Stimulated activated CD8-positive, alpha-beta memory T cell treated with anti-CD3 and anti-CD28 coated beads, Interleukin-15, amount 100 ng/mL, for 1 hour (primary cell): ENCODE results near the gene PPP1R15B.
A peak's percentile ranks its signal among the peaks of the same experiment; 100 is the strongest.
"Not testable (repeated sequence)": the region's sequence is repeated elsewhere in the genome, so short reads cannot be mapped to it uniquely, and the experiment has no call there.

Experiments used
- DNase-seq: peaks from one replicate; pipeline ENCODE4 v3.0.0-alpha.2; 2020; ENCODE audit warnings: low read depth

PPP1R15B gene

DNA sequence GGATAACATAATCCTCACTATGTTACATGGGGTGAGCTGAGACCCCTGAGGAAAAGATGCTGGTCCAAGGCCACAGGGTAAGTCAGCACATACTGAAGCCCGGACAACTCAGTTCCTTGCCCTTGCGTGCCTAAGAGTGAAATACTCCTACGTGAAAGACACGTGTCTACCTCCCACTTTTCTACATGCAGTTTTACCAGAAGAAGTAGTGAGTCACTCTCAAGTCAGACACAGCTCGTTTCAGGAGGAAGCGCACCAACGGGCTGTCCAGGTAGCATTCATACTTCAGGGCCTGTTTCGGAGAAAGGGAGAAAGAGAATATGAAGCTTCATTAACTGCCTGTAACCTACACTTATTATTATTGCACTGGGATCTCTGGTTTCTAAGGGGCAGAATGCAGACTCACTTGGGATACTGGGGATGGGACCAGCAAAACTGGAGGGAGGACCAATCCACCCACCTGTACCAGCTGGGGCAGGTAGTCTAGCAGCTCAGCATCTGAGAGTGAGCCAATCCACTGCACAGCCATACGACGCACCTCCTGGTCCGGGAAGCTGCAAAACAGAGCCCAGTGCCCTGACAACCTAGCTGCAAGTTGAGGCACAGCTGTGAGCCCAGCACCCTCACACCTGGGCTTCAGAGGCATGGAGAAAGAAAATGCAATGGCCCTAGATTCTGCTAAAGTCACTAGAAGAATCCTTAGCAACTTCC is 32.4 kb upstream of the PPP1R15B start:
- no peak for DNase-seq

DNA sequence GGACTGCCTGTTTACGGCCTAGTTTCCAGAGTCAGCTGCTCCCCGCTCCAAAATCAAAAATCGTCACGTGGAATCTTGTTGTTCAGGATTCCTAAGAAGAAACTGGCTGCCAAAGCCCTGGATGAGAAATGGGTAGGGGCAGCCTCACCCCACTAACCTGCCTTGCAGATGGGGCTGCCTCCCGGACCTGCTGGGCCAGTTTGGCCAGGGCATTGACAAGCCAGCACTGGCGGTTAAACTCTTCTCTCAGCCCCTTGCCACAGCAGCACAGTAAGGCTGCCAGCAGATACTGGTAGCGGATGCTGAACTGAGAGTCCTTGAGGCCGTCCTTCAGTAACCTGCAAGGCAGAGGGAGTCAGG is 31.6 kb upstream of the PPP1R15B start:
- DNase-seq = no peak

DNA sequence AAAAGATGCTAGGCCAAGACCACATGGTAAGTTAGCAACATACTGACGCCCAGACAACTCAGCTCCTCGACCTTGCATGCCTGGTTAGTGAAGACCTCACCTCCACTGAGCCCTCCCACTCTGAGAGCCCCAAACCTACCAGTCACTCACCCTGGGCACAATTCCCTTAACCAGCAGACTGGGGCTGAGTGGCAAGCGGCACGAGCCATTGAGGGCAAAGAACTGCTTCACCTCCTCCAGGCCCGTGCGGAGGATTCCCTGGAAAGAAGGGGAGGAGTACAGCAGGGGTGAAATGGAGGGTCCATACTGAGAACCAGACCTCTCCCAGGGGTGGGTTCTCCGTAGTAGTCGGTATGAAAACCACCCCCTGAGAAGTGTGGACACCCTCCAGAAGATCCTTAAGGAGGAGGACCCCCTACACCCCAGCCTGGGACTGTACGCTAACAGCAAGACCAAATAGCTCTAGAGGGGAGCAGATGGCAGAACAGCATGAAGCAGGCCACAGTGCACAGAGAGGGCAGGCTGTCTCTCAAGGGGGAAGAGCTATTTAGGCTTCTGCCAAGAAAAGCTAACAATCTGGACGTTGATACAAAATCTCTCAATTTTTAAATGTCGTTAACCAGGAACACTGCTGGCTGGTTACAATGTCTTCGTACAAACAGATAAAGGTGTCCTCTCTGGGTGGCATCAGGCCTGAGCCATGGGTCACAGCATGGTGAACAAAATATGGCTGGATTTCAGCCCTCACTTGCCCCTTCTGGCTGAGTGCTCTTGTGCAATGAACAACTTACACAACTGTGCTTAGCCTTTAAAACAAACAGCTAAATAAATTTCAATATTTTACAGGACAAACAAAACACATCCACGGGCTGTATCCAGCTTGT is 31.0 kb upstream of the PPP1R15B start:
- DNase-seq = no peak

DNA sequence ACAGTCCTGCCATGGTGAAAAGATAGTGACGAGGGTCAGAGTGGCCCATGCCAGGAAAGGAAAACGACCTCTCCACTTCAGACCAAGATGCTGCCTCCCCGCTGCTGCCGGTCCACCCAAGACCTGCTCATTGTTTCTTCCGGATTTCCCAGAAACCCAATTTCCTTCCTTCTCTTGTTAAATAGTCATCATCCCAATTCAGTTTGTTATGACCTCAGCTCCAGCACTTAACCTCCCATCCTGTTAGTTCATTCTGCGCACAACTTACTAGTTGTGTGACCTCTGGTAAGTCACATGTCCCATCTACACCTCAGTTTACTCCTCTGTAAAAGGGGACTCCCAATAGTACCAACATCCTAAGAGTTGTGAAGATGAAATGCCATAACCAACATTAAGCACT is 29.9 kb upstream of the PPP1R15B start:
- no peak for DNase-seq

DNA sequence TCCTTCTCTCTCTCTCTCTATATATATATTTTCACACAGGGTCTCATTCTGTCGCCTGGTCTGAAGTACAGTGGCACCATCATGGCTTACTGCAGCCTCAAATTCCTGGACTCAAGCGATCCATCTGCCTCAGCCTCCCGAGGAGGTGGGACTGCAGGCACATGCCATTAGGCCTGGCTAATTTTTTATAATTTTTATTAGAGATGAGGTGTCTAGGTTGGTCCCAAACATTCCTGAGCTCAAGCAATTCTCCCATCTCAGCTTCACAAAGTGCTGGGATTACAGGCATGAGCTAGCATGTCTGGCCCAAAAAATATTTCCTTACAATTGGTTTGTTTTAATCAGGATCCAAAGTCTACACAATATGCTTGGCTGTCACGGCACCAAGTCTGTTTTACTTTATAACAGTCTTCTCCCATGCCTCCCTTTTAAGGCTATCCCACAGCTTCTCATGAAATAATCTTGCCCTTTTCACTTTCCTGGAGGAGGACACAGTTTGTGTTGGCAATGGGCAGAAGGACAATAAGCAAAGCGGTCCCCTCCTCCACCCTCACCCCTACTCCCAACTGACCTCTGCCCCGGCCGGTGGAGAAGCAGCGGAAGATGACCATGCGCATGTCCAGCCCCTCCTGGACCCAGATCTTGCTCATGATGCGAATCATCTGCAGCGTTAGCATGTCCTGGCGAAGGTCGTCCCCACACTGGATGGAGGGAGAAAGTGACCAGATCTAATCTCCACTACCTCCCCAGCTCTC is 28.2 kb upstream of the PPP1R15B start:
- no peak for DNase-seq

DNA sequence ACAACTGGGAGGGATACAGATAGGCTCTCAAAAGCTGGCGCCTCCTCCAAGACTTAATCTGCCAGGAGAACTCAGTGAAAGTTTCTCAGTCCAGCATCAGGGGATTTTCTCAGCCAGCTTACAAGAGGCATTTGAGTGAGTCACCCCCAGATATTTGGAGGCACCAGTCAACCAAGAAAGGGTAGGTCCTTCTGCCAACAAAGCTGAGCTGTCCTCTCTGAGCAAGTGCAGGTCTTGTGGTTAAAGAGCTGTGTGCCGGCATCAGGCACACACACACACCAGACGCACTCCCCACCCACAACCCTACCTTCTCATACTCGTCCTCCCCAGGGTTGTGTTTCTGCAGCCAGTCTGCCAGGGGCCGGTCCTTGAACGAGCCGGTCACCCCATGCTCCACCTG is 27.0 kb upstream of the PPP1R15B start:
- no peak for DNase-seq

DNA sequence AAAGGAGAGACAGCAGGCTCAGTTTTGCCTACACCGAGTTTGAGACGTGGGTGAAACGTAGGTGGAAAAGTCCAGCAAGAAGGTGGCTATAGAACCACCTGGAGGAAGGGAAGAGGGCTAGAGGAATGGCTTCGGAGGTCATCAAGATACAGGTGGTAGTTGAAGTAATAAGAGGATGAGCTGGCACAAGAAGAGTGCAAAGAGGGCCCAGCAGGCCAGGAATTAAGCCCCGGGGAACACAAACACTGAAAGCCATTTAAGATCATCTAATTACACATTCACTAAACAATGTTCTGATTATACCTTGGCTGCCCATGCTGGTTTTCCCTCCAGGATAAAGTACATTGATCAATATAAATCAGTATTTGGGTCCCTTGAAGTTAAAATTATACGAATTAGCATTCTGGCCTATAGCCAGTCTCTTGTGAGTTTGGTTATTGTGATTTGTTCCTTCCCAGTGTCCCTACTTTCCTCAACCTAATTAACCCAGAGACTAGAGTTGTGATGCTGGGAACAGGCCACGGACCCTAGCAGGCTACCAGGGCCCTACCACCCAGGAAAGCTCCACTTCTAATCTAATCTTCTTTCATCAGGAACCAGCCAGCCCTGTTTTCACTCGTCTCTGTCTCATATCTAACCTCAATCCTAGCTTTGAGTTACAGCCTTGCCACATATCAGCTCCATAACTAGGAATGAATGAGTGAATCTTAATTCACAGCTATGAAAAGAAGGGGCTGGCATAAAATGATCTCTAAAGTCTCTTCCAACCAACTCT is 26.4 kb upstream of the PPP1R15B start:
- no peak for DNase-seq

DNA sequence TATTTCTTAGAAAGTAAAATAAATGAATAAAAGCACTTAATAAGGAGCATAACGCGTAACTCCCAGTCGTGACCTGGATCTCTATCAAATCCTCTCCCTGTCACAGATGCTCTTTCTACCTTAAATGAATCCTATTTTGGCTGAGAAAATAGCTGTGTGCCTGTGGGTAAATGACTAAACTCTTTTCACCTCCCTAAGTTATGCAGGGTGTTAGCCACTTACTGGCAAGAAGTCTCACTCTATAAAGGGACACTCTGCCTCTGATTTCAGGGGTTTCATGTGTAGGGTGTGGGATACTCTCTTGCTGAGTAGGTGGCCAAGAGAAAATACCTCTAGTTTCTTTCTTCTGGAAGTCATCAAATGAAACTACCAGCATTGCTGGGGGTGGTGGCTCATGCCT is 24.3 kb upstream of the PPP1R15B start:
- no peak for DNase-seq

DNA sequence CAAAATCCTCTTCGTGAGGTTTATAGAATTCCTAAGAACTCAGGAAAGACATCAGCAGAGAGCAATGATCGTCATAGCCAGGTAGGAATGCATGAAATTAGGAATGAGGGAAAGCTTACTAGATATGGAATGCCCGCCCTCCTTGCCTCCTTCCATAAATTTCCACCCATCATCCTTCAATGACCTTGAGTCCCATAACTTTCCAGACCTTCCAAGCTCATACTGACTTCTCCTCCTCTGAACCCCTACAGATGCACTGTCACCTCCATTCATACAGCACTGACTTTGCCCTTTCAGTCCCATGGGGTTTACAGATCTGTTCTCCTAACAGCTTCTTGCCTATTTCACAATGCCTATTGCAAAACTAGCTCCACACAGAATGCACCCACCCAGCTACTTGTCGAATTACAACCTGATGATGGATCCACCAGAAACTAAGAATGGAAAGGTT is 23.8 kb upstream of the PPP1R15B start:
- no peak for DNase-seq

DNA sequence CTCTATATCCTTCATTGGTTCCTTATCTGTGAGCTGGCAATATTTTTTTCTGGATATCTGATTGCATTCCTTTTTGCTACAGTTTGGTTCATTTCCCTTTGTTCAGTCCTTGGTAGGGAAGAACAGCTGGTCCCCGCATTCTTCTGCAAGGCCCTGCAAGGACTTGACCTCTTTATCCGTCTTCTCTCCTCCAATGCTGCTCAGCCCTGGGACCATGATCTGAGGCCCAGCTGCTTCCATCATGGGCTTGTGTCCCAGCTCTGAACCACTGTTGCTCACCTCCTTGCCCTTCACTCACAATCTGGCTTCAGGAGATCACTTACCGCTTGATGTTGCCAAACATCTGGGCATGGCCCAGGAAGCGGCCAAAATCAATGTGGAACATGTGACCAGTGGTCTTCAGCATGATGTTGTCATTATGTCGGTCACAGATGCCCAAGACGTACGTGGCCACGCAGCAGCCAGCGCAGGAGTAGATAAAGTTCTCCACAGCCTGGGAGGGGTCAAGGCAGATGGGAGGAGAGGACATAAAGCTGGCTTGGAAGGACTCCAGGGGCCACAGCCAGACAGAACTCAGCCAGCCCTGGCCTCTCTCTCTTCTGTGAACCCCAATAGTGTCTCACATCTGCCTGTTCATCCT is 22.6 kb upstream of the PPP1R15B start:
- no peak for DNase-seq

DNA sequence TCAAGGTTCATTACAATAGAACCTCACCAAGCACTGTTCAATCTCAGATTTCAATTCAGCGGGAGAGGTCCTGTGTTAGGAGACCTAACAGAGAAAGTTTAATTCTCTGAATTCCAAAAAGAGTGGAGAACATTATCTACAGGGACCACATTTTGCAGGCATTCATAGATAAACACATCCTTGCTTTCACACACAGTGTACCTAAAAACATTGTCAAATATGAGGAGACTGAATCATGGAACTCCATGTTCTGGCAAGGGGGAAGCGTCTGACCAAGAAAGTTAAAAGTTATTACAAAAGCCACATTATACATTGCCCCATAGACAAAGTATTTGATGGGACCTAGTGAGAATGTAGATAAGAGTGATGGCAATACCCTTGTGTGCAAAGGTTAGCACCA is 21.1 kb upstream of the PPP1R15B start:
- DNase-seq = no peak

DNA sequence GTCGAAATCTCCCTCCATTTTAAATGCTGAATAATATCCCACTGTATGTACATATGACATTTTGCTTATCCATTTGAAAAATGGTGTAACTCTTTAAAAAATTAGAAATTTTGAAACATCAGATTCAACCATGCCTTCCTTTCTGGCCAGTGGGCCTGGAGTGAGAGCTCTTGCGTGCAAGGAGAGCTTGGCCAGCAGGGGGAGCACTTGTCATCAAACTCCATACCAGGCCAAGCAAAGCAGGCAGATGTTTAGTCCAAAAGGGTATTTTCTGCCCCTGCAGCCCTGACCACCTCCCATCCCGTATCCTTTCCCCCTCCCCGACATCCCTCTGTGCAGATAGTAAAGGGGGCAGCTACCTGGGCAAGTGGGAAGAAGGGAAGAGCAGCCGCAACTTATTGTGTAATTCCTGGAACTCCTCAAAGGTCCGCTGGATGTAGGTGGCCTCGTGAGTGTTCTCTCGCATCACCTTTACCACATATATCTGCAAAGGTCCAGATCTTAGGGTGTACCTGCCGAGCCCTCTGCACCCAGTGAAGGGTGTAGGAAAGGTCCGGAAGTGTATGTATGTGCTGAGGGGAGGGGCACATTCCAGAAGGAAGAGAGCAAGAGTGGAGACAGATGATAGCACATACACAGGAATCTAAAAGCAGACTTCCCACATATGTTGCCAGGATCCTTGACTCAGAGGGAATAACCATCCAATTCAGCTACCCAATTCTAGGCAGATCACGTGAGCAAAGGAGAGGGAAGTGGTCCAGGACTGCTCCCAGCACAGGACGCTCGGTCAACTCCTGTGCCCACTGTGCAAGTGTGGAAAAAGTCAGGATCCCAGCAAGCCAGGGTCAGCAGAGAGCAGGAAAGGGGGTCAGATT is 19.9 kb upstream of the PPP1R15B start:
- peak; percentile 63 for DNase-seq

DNA sequence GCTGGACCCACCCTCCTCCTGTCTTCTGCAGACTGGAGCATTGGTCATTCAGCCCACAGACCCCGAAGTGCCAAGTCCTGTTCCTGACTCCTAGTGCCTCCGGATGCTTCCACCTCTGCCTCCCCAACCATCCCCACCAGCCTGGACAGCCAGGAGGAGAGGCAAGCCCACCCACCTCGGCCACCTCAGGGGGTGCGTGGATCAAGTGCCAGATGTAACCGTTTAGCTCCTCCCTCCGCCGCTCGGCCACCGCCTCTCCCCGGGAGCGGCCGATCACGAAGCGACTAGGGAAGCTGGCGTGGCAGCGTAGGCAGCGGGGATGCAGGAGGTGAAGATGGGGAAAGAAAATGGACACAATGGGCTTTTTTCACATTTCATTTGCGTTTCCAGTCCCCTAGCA is 18.1 kb upstream of the PPP1R15B start:
- no peak for DNase-seq

DNA sequence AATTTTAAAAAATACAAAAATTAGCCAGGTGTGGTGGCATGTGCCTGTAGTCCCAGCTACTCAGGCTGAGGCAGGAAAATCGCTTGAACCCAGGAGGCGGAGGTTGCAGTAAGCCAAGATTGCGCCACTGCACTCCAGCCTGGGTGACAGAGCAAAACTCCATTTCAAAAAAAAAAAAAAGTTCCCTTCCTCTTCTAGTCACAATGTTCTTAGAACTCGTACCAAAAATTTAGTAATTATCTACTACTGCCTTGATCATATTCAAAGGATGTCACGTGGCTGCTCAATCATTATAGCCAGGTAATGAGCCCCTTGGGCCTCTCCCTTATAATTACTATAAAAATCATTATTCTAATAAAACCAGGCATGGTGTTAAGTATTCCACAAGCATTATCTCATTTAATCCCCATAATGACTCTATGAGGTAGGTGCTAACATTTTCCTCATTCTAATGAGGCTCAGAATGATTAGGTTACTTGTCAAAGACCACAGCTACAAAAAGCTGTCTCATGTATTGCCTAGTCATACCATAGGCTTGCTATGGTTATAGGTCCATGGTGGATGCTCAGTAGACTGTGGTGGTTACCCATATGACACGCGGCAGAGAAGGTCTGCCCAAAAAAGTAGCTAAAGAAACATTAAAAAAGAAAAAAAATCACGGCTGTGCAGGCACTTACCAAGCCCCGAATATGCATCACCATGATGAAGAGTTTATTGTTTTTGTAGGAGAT is 15.5 kb upstream of the PPP1R15B start:
- no peak for DNase-seq

DNA sequence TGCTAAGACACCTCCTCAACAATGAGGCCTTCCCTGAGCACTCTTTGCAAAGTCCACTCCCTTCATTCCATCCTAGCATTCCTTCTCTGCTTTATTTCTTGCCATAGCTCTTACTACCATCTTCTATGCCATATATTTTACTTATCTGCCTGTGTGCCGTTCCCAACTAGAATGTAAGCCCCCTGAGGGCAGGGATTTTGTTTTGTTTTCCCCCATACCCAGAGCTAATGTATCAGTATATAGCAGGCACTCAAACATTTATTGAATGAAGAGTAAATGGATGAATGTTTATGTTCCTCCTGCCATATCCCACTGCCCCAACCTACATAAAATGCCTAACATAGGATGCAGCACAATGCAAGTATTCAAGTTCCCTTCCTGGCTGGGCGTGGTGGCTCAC is 14.9 kb upstream of the PPP1R15B start:
- no peak for DNase-seq

DNA sequence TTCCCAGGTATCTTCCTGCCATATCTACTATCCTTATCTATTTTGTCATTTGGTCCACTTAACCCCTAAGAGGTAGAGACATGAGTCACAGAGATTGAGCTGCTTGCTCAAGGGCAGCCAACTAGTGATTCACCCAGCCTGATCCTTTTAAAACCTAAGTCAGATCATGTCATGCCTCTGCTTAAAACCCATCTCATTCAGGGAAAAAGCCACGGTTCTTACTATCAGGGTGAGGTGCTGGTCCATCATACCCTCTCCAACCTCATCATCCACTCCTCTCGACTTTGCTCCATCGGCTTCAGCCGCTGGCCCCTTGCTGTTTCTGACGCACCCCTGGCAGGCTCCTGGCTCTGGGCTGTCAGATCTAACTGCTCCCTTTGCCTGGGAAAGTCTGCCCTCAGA is 14.4 kb upstream of the PPP1R15B start:
- DNase-seq = no peak

DNA sequence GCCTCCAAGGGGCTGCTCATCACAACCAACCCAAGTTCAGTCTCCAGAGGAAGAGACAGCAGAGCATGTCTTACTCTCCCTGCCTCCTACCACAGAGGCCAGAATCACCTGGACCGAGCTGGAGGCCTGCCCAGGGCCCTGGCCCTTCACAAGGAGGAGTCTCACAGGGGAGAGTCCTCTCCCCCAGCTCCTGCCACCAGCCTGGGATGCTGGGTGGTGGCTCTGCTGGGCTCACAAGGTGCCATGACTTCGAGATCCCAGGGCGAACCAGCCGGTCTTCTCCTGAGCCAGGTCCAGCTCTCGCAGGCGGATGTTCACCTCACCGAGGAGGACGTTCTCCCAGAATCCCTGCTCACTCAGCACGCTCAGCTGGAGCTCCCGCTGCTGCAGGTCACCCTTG is 13.0 kb upstream of the PPP1R15B start:
- no peak for DNase-seq

DNA sequence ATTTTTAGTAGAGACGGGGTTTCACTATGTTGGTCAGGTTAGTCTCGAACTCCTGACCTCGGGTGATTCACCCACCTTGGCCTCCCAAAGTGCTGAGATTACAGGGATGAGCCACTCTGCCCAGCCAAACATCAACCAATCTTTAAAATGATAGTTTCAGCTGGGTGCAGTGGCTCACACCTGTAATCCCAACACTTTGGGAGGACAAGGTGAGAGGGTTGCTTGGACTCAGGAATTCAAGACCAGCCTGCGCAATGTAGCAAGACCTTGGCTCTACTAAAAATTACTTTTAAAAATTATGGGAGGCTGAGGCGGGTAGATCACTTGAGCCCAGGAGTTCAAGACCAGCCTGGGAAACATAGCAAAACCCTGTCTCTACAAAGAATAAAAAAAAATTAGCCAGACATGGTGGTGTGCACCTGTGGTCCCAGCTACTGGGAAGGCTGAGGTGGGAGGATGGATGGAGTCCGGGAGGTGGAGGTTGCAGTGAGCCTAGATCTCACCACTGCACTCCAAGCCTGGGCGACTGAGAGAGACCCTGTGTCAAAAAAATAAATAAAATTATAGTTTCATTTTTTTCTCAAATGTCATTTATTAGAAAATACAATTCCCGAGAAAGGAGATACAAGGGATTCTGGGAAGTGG is 10.6 kb upstream of the PPP1R15B start:
- DNase-seq = not testable (repeated sequence)

DNA sequence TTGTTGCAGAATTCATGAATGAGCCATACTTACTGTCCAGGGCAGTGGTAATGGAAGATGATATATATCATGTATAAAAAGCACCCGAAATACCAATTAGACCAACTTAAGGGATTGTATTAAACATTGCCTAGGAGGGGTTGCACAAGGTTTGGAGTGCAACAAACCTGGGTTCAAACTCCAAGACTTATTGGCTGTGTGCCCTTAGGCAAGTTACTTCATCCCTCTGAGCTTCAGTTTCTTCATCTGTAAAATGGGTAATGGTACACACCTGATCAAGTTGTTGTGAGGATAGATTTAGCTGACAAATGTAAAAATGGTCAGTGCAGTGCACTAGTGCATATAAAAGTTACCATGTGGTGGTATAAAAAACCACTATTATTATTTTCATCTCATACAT is 9.8 kb upstream of the PPP1R15B start:
- DNase-seq = no peak
